GM18505 (cell line): ENCODE measurements around the gene CRB1.
"Not testable (repeated sequence)": the region's sequence is repeated elsewhere in the genome, so short reads cannot be mapped to it uniquely, and the experiment has no call there.

Experiments
- ATAC-seq: cut with Tn5 transposase; IDR thresholded peaks from one replicate; pipeline ENCODE4 v1.9.1; 2021; ENCODE audit not compliant: unreplicated experiment
- POLR2A ChIP-seq: IDR thresholded peaks from 4 replicates; pipeline ENCODE4 v1.6.1; 2011; ENCODE audit warnings: borderline replicate concordance; ENCODE audit not compliant: insufficient read depth, insufficient read length; ENCODE audit errors: extremely low read depth

CRB1 gene

DNA sequence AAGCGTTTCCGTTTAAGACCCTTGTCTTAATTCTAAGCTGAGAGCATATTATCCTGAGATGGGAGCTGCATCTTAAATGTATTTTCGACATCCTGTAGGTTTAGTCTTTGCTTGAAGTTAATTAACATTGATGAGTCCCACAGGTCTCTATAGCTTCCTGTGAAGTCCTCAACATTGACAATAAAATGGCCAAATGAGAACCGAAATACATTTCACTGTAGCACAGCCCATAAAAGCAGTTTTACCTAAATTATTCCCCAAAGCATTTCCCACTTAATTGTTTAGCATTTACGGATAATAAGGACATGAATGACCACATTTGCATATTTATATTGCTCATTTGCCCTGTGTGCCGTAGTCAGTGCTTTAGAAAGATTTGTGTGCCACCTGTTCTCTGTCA is 116.4 kb downstream of the CRB1 start:
- no peak for TF ChIP-seq POLR2A
- ATAC-seq = no peak

DNA sequence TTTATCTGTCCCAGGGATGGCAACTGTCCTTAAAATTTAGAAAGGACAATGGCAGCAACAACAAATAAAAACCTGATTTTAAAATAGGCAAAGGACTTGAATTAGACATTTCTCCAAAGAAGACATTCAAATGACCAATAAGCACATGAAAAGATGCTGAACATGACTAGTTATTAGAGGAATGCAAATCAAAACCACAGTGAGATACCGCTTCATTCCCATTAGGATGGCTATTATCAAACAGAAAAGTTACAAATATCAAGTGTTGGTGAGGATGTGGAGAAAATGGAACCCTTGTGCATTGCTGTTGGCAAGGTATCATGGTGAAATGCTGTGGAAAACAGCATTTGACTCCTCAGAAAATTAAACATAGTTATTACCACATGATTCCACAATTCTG is 120.7 kb downstream of the CRB1 start:
- TF ChIP-seq POLR2A = no peak
- no peak for ATAC-seq

GRCh38 chr1:197390856-197391255 is 122.8 kb downstream of the CRB1 start:
- ATAC-seq = no peak
- TF ChIP-seq POLR2A = no peak

DNA sequence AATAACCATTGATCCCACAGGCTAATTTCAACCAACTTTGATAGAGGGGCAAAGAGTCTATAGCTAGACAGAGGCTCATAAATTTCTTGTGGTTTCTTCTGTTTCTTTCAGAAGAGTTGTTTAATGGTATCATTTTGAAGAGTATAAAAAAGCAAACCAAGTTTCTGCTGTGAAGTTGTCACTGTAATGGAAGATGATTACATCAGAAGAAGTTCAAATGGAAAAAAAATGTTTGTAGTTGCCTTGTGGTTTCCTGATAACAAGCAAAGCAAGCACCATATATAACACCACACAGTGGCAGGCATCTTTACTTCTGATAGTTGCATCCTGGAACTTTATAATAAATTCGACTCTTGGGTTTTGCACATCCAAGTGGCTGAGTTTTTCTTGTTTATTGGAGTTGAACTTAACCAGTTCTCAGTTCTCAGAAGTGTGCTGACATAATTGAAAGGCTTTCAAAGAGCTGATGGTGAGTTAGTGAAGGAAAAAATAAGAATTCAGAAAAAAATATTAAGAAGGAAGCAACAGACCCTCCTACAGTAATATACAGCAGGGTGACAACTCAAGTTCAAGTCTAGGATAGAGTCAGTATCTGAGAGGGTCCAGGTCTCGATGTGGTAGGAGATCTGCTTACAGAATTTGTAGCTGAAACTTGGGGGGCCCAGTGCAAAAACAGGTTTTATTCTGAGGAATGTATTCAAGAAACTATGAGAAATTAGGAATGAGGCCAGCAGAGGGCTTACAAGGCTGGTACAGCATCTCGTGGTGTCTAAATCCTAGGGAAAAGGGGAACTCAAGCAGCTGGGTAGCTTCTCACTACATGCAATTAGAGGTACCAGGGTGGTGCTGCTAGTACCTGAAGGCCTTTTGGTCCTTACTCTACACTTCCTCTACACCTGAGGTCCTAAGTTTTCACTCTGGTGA is 123.5 kb downstream of the CRB1 start:
- ATAC-seq = no peak
- no peak for TF ChIP-seq POLR2A

DNA sequence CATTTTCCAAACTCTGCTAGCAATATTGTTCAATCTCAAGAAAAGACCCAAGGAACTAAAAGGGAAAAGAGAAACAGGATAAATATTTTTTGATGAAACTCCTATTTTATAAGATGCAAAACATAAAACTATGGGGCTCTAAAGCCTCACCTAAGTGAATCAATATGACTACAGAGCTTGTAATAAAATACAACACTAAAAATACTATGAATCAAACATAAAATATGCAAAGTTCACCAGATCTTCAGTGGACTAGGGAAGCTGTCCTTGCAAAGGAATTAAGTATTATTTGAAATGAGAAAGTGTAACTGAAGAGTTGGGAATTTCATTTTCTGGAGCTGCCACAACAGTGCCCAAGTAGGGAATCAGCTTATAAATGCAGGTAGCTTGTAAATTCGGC is 124.5 kb downstream of the CRB1 start:
- no peak for TF ChIP-seq POLR2A
- ATAC-seq = no peak

GRCh38 chr1:197393105-197393504 is 125.1 kb downstream of the CRB1 start:
- no peak for TF ChIP-seq POLR2A
- ATAC-seq = no peak

GRCh38 chr1:197393772-197394171 is 125.7 kb downstream of the CRB1 start:
- no peak for ATAC-seq
- TF ChIP-seq POLR2A = no peak

DNA sequence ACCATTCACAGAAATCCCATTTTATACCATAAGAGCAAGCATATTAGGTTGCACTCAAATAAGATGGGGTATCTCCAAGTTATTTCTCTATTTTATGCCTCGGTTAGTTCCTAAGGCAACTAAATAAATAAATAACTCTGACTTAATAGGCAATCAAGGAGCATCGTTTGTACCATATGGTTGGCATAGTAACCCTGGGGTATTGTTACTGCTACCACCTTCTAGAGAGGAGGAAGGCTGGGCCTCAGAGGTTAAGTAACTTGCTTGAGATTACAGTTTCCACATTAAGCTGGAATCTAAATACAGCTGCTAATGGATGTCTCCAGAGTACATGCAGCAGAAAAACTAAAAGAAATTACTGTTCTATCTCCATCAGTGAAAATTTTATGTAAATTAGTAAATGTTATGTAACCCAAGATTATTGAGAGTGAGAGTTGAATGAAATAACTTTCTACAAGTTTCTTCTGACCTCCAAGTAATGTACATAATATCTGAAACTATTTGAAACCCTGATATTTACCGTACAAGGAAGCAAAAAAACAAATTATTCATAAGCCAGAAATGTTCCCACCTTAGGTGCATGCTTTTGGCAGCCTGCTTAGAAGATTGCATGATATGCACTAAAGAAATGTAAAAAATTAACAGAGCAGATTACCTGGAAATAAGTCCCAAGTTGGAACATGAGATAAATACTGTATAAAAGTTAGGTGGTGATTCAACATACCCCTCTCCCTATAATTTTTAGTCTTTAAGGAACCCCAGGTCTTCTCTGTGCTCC is 127.0 kb downstream of the CRB1 start:
- TF ChIP-seq POLR2A = no peak
- ATAC-seq = no peak

- no peak for ATAC-seq
These were observed 129.8 kb downstream of the CRB1 start for GRCh38 chr1:197397895-197398294.

DNA sequence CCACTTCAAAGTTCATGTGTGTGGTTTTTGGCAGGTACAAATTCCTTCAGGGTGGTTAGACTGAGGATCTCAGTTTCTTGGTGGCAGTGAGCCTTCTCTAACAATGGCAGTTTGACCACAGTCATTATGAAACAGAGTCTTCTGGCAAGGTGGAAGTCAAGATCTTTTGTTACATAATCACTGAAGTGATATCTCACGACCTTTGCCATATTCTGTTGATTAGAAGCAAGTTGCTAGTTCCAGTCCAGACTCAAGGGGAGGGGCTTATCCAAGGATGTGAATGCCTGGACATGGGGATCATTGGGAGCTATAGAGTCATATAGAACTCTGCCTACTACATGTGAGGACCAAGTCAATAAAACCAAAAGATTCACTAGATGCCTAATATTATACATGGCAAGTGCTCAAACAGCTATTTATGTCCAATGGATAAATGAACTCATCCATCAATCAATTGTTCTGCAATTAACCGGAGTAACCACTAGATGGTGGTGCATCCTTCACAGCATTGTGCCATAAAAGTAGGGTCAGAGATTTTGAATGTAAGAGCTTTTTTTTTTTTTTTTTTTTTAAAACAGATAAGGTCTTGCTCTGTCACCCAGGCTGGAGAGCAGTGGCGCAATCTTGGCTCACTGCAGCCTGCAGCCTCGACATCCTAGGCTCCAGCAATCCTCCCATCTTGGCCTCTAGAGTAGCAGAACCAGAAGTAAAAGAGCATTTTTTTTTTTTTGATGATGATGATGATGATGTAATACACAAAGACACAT is 131.9 kb downstream of the CRB1 start:
- peak; percentile 68 for ATAC-seq

More at GRCh38 chr1:197397895-197398294, 129.8 kb downstream of the CRB1 start:
- no peak for TF ChIP-seq POLR2A

DNA sequence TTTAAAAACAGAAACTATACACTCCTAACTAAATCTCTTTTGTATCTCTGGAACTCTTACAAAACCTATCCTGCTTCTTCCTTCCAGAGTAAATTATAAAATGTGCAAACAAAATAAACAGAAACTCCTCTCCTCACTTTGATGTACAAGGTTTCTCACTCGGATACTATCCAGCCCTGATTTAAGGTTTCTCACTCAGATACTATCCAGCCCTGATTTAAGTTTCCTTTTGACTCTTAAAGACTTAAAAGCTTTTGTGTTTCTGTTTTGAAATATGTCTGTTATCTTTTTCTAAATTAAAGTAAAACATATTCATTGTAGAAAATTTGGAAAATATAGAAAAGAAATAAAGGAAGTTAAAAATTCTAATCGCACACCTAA is 132.5 kb downstream of the CRB1 start:
- no peak for ATAC-seq
- no peak for TF ChIP-seq POLR2A

More for the DNA sequence above, 131.9 kb downstream of the CRB1 start:
- TF ChIP-seq POLR2A = no peak

DNA sequence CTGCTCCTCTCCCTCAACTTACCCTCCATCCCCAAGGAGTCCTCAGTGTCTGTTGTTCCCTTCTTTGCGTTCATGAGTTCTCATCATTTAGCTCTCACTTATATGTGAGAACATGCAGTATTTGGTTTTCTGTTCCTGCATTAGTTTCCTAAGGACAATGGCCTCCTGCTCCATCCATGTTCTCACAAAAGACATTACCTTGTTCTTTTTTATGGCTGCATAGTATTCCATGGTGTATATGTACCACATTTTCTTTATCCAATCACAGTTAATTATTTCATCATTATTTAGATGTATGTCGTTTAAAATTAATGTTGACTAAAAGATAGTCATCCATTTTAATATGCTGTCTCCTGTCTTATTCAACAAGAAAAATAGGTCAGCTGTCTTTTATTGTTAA is 134.1 kb downstream of the CRB1 start:
- TF ChIP-seq POLR2A = no peak
- no peak for ATAC-seq

DNA sequence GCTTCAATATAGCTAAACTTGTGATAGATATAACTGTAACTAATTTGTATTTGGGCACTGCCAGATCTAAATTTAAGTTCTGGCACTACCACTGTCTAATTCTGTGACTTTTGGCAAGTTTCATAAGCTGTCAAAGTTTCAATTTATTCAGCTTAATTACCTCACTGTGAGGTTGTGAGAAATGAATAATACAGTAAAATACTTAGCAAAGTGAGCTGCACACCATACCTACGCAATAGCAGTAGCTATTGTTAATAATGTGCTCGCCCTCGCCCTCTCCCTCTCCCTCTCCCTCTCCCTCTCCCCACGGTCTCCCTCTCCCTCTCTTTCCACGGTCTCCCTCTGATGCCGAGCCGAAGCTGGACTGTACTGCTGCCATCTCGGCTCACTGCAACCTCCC is 136.7 kb downstream of the CRB1 start:
- not testable (repeated sequence) for ATAC-seq

DNA sequence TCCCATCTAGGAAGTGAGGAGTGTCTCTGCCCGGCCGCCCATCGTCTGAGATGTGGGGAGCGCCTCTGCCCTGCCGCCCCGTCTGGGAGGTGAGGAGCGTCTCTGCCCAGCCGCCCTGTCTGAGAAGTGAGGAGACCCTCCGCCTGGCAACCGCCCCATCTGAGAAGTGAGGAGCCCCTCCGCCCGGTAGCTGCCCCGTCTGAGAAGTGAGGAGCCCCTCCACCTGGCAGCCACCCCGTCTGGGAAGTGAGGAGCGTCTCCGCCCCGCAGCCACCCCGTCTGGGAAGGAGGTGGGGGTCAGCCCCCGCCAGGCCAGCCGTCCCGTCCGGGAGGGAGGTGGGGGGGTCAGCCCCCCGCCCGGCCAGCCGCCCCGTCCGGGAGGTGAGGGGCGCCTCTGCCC is 137.6 kb downstream of the CRB1 start:
- ATAC-seq = not testable (repeated sequence)
